NCI-H1048 (cell line): ENCODE data around the gene CHMP6.

ENCODE experiments used
- DNase-seq: peaks from one replicate; lab custom pipeline; 2025; lab: John Stamatoyannopoulos, UW

Gene CHMP6

DNA sequence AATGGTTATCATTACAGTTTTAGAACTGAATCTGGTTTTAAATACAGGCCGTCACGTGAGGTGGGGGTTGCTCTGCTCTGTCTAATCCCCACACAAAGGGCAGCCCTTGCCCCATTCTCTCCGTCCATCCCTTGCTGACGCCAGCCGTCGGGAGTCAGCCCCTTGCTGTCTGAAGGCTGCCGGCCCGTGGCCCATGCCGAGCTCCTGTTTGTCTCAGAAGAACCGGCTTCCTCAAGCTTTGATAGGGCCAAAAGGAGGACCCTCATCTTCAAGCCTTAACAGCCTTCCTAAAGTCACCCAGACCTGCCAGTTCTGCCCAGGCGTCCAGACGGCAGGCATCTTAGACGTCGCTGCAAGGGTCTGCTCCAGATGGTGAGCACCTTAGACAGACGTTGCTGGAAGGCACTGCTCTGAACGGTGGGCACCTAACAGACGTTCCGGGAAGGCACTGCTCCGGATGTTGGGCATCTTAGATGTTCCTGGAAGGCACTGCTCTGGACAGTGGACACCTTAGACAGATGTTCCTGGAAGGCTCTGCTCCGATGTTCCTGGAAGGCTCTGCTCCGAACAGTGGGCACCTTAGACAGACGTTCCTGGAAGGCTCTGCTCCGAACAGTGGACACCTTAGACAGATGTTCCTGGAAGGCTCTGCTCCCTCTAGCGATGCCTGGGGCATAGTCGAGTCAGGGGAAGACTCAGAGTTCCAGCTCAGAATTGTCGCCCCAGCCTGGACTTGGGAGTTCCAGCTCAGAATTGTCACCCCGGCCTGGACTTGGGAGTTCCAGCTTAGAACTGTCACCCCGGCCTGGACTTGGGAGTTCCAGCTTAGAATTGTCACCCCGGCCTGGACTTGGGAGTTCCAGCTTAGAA is 35.1 kb upstream of the CHMP6 start:
- no peak for DNase-seq

DNA sequence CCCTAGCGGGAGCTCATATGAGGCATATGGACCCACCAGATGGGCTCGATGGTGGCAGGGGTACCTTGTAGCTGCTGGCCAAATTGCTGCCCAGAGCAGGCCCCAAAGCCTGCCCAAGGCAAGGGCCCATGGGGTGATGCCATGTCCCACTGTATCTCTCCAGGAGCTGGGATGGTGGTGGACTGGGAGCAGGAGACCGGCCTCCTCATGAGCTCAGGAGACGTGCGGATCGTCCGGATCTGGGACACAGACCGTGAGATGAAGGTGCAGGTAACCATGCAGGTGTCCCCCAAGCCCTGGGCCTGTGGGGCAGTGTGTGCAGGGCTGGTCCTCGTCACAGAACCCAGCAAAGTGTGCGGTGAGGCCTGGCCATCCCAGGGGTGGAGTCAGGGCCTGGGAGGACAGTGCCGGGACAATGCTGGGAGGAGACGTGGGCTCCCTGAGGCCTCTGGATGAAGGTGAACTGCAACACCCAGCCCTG is 34.1 kb upstream of the CHMP6 start:
- DNase-seq, result no peak

- DNase-seq, result no peak
Measured at GRCh38 chr17:80959330-80960036, 32.2 kb upstream of the CHMP6 start.

GRCh38 chr17:80960037-80960796 is 31.4 kb upstream of the CHMP6 start:
- DNase-seq, result no peak

- DNase-seq, result no peak
Measured at GRCh38 chr17:80960797-80961452, 30.7 kb upstream of the CHMP6 start.

GRCh38 chr17:80961541-80962330 is 29.9 kb upstream of the CHMP6 start:
- DNase-seq, result no peak

- no peak for DNase-seq
Measured at GRCh38 chr17:80962356-80963329, 29.0 kb upstream of the CHMP6 start.

GRCh38 chr17:80963812-80964543 is 27.7 kb upstream of the CHMP6 start:
- no peak for DNase-seq

GRCh38 chr17:80964544-80964856 is 27.1 kb upstream of the CHMP6 start:
- DNase-seq, result no peak

DNA sequence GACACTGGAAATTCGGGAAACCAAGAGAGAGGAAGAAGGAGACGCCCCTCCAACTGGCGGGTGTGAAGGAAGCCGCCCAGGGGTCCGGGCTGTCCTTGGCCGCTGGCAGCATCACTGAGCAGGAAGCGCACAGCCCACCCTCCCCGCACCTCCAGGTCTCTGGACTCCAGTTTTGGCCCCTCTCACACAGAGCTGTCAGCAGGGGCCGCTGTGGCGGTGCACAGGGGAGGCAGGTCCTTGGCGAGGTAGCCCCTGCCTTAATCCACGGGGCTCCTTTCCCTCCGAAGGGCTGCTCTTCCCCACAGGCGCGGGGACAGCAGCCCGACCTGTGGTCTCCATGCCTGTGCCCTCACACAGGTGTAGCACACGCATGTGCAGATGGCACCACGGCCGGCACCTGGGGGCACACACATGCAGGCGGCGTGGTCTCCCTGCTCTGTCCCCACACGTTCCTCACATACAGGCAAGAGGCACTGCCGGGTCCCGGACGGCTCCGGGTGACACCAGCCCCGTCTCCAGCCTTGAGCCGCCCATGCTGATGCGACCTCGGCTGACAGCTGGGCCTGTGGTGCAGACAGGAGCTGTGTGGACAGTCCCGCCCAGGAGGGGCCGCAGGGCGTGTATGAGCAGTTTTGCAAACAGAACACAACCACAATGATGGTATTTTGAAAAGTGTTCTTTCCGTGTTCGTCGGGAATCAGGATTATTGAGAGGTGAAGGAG is 26.6 kb upstream of the CHMP6 start:
- no peak for DNase-seq

- DNase-seq, result no peak
Measured at GRCh38 chr17:80965606-80966005, 26.0 kb upstream of the CHMP6 start.

GRCh38 chr17:80967404-80967872 is 24.2 kb upstream of the CHMP6 start:
- DNase-seq, result no peak

- DNase-seq, result no peak
Measured at GRCh38 chr17:80968602-80969029, 23.0 kb upstream of the CHMP6 start.

- no peak for DNase-seq
Measured at GRCh38 chr17:80969030-80969673, 22.5 kb upstream of the CHMP6 start.

GRCh38 chr17:80969674-80970043 is 22.0 kb upstream of the CHMP6 start:
- no peak for DNase-seq

GRCh38 chr17:80970044-80970761 is 21.4 kb upstream of the CHMP6 start:
- no peak for DNase-seq
